NOMO-1 (cell line): ENCODE measurements around the gene TMEM171.

ENCODE experiments used
- DNase-seq, 2 experiments: peaks; one replicate each; lab custom pipeline; 2025; ENCODE audit not compliant: unreplicated experiment in 2 of 2; lab: John Stamatoyannopoulos, UW

Gene TMEM171

DNA sequence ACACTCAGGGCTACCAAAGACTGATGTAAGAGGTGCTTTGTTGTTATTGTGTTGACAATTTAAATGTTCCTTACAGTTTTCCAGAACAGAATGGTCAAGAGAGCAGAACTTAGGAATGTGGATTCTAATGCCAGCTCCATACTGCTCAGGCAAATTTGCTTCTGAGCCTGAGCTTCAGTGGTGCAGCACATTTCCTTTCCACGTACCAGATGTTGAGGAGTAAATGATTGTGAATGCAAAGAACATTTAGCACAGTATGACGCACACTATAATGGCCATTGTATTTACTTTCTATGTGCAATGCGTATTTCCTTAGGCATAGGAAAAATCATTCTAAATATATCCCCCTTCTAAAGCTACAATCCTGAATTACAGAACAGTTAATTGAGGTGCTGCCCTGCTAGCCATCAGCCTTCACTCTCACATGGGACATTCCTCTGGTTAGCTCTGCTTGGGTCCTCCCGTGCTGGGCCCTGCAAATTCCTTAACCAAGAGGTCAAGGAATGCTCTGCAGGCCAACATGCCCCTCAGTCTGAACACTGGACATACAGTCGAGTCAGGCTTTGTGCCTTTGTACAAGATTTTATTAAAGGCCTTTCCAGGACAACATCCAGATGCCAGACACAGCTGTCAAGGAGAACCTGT, 31.5 kb downstream of the TMEM171 start:
- no peak for DNase-seq

DNA sequence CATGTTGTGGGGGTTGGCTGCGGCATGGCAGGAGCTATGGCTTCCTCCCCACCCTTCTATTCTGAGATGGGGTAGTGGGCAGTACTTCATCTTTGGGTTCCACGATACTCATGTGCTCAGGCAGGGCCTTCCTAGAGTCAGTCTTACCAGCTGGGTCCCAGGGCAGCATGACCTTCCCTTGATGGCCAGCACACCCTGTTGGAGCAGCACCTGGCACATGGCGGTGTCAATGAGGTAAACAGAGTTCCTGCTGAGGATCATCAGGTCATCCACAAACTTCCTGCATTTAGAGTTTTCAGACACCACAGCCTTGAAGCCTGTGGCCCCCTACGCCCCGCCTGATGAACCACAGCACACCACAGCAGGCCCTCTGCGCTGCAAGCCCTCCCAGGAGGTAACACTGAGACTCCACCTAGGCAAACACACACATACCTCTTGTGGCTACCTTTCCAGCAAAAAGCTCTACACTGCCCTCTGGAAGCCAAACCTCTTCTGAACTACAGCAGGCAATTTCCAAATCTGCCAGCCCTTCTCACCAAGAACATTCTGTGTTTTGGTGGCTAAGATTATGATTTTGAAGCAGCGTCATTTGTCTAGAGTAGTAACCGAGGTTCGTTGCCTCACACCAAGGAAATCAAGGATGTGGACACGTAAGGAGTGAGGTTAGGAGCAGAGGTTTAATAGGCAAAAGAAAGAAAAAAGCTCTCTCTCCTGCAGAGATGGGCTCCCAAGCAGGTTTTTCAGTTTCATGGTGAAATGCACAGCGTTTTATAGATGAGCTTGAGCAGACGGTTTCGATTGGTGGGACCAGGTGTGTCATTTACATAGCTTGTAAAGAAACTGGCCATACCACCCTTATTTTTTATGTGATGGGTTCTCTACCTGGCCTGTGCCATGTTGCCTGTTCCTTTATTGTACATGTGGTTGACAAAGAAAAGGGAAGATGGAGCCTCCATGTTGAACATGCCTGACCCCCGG, 32.3 kb downstream of the TMEM171 start:
- no peak for DNase-seq

DNA sequence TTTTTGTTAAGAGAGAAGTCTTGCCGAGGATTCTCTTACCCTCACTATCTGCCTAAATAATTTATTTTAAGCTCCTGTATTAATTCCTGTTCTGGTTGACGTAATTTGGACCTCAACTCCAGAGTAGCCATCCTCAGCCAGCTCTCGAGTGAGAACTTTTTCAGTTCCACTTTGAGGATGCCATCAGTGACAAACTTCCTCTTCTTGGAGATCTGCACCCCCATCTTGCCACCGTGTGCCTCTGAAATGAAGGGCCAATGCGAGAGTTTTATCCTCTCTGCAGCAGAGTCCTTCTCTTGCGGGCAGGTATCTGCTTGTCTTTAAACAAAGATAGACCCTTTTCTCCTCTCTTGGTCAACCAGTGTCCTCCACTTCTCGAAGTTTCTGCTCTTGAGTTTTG, 33.1 kb downstream of the TMEM171 start:
- peak in 1 of 2 experiments; percentile 36 for DNase-seq

GRCh38 chr5:73154208-73155006, 34.0 kb downstream of the TMEM171 start:
- no peak for DNase-seq

GRCh38 chr5:73155271-73156222, 35.2 kb downstream of the TMEM171 start:
- DNase-seq: no peak

- no peak for DNase-seq
Observed at GRCh38 chr5:73157414-73158303, 37.3 kb downstream of the TMEM171 start.

DNA sequence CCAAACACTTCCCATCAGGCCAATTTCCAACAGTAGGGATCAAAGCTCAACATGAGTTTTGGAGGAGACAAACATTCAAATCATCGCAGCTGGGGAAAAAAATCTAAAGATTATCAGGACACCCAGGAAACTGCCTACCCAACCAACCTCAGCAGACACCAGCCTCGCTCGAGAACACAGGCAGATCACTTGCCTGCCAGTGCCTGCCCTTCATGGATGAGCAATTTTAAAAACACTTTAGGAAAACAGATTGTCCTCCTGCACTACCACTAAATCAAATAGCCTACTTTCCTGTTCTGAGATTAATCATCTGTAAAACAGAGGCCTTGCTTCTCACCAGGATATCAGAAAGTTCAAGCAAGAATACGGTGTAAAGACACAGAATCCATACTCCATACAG, 37.9 kb downstream of the TMEM171 start:
- DNase-seq: no peak

DNA sequence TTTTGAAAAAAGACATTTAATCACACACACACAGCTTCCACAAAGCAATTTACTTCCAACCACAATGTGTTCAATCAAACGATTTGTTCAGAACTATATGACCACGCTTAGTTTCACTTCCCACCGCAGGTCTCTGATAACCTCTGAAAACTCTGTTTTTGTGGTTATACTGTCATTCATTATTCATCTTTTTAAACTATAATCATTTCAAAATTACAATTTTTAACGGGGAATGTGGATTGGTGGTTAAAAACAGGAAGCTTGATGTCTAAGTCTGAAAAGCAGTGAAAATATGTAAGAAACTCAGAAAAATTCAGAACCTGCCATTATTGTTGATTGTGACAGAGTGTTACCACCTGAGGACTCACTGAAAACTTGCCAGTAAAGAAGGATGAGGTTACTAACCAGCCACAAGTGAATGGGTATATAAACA, 39.9 kb downstream of the TMEM171 start:
- DNase-seq: peak; percentile 85 to 98

DNA sequence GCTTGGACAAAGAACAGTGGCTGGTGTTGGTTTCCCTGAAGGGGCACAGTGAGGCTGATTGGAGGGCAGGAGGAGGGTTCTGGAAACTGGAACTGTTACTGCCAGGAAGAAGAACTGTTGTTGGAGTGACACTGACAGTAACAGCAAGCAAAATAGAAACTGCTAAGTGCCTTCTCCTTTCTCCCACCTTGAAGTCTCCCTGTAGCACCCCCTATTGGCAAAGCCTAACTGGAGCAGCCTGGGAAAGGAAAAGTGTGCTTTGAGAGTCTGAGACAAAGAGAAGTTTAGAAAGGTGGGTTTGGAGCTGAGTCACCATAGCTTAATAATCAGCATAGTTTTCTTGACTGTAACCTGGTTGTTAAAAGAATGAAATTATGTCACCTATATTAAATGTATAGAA, 50.1 kb downstream of the TMEM171 start:
- peak; percentile 22 to 35 for DNase-seq

DNA sequence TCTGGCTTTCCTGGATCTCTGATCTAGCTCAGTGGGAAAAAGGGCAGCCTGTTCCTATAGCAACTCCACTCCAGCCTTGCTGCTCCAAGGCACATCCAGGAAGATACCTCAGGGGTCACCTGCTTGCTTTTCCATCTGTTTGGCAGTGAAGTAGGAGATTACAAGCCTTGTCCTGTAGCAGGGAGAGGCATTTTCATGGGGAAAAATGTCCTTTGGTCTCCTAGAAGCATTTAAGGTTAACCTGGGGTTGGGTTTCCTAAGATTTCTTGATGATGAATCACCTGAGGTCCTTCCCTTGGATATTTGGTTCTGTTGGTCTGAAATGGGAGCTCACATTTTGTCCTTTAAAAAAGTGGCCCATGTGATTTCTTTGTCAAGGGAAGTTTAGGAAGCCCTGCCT, 51.1 kb downstream of the TMEM171 start:
- no peak for DNase-seq

- DNase-seq: no peak
Observed at GRCh38 chr5:73172951-73173350, 52.6 kb downstream of the TMEM171 start, which contains the start of gene TMEM174. Gene TMEM174, plus strand, starts transcription at chr5:73173193. Its CDS starts 51 bp downstream, at chr5:73173244.

GRCh38 chr5:73174100-73174815, 53.9 kb downstream of the TMEM171 start:
- DNase-seq: peak; percentile 9 to 31

- no peak for DNase-seq
Observed at GRCh38 chr5:73176250-73176649, 55.9 kb downstream of the TMEM171 start.

DNA sequence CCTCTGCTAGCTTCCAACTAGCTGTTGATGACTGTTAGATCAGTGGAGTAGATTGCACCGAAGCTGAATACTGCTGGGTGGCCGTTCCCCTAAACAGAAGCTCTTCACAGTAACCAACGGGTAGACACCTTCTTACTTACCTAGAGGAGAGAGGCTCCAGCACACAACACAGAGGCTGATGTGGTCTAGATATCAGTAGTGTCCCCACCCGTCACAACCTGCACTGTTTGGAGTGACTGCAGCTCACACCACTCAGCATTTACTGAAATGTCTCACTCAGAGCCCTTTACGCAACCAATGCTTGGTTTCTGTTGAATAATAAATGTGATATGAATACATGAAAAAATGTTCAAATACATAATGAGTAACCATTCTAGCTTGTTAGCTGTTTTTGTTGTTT, 57.9 kb downstream of the TMEM171 start:
- DNase-seq: no peak

GRCh38 chr5:73179730-73180129, 59.4 kb downstream of the TMEM171 start:
- no peak for DNase-seq

- DNase-seq: no peak
Observed at GRCh38 chr5:73180566-73180965, 60.2 kb downstream of the TMEM171 start.
